IPS DF 6.9 (cell line): ENCODE results near the gene CRB2.

Source experiments
- DNase-seq: peaks from one replicate; pipeline ENCODE4 v3.0.0-alpha.2; 2013; ENCODE audit warnings: low read depth, low spot score
- H3K27ac ChIP-seq: one replicate; pipeline ENCODE4 v1.5.1; 2013; ENCODE audit warnings: low read length, control low read depth
- H3K27me3 ChIP-seq: 2 replicates; pipeline ENCODE4 v1.6.1; 2013; ENCODE audit warnings: mild to moderate bottlenecking, low read length; ENCODE audit not compliant: control insufficient read depth, insufficient read depth
- H3K36me3 ChIP-seq: 2 replicates; pipeline ENCODE4 v1.6.1; 2013; ENCODE audit warnings: low read length; ENCODE audit not compliant: control insufficient read depth, insufficient read depth
- H3K4me1 ChIP-seq: 2 replicates; pipeline ENCODE4 v1.6.1; 2013; ENCODE audit warnings: low read length; ENCODE audit not compliant: control insufficient read depth, insufficient read depth
- H3K4me3 ChIP-seq: 2 replicates; pipeline ENCODE4 v1.5.1; 2013; ENCODE audit warnings: mild to moderate bottlenecking, low read length
- H3K9me3 ChIP-seq: 2 replicates; pipeline ENCODE4 v1.6.1; 2013; ENCODE audit warnings: low read length, inconsistent platforms; ENCODE audit not compliant: control insufficient read depth, insufficient read depth
- WGBS: extraction: QIAGEN DNeasy Blood & Tissue Kit; methylation state at CpG from one replicate; pipeline ENCODE4 v1.1.7; 2013; ENCODE audit warnings: mixed read lengths, missing lambda C conversion rate; ENCODE audit not compliant: insufficient read length, insufficient coverage; 5-methylcytosine and 5-hydroxymethylcytosine counted together

Gene CRB2

DNA sequence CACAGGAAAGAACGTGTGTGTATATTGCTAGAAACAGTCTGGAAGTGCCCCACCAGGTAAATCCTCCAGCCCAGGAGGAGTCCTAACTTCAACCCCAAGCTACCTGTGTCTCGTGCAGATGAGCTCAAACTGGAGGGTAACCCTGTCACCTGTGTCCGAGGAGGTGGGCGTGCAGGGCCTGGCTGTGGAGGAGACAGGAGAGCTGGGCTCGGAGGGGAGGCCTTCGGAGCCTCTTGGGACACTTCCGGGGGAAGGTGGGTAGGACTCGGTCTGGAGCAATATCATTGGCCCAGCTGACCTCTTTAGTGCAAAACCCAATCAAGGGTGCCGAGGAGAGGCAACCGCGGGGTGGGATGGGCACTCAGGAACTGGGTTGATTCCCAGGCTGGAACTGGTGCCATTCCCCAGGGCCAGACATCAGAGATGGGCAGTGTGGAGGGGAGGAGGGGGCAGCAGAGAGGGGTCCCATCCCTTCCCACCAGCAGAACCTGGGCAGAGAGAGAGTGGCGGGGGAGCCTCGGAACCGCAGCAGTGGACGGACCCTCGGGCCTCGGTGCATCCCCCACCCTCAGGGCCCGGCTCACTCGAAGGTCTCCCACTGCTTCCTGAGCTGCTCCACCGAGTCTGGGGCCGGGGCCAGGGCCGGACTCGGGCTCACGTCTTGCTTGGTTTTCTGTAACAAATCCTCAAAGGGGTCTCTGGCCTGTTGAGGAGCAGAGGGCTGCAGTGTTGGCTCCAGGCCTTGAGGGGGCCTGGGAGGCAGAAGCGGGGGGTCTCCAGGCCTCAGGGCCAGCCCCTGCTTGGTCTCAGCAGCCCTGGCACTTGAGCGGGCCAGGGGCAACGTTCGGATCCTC, 25.1 kb downstream of the CRB2 start:
- H3K4me3 ChIP-seq: no peak overlapping the region
- WGBS: no CpG with 5 or more reads among the region's 28 CpGs
- H3K4me1 ChIP-seq: no peaks in the 10 kb centered on the region; the same call in 1 of the 2 replicates
- H3K9me3 ChIP-seq: no peaks in the 10 kb centered on the region
- no peak for DNase-seq
- peaks cover 2% of the 10 kb centered on the region; the same call in 1 of the 2 replicates for H3K36me3 ChIP-seq
- H3K27me3 ChIP-seq: no peaks in the 10 kb centered on the region
- no peak overlapping the region for H3K27ac ChIP-seq

GRCh38 chr9:123382653-123383511, 26.9 kb downstream of the CRB2 start:
- no peak overlapping the region for H3K27ac ChIP-seq
- no peaks in the 10 kb centered on the region; the same call in 1 of the 2 replicates for H3K4me1 ChIP-seq
- no peak overlapping the region for H3K4me3 ChIP-seq
- no peak for DNase-seq
- WGBS: no CpG with 5 or more reads among the region's 27 CpGs
- H3K27me3 ChIP-seq: no peaks in the 10 kb centered on the region
- no peaks in the 10 kb centered on the region; the same call in 1 of the 2 replicates for H3K36me3 ChIP-seq
- no peaks in the 10 kb centered on the region for H3K9me3 ChIP-seq

- Histone ChIP-seq H3K9me3 (no peaks in the 10 kb centered on the region), H3K36me3 (no peaks in the 10 kb centered on the region; the same call in 1 of the 2 replicates), H3K27ac (no peak overlapping the region), H3K4me3 (no peak overlapping the region), H3K4me1 (no peaks in the 10 kb centered on the region; the same call in 1 of the 2 replicates), H3K27me3 (no peaks in the 10 kb centered on the region)
- no peak for DNase-seq
- WGBS: no CpG with 5 or more reads among the region's 27 CpGs
Measured at GRCh38 chr9:123383512-123384170, 27.6 kb downstream of the CRB2 start.

- DNase-seq: no peak
- H3K9me3 ChIP-seq: no peaks in the 10 kb centered on the region
- H3K27me3 ChIP-seq: no peaks in the 10 kb centered on the region
- no peak overlapping the region for H3K27ac ChIP-seq
- H3K36me3 ChIP-seq: no peaks in the 10 kb centered on the region
- no CpG with 5 or more reads among the region's 14 CpGs for WGBS
- no peak overlapping the region for H3K4me3 ChIP-seq
- H3K4me1 ChIP-seq: peaks cover 2% of the 10 kb centered on the region; the same call in 1 of the 2 replicates
Measured at GRCh38 chr9:123387686-123388085, 31.7 kb downstream of the CRB2 start.

DNA sequence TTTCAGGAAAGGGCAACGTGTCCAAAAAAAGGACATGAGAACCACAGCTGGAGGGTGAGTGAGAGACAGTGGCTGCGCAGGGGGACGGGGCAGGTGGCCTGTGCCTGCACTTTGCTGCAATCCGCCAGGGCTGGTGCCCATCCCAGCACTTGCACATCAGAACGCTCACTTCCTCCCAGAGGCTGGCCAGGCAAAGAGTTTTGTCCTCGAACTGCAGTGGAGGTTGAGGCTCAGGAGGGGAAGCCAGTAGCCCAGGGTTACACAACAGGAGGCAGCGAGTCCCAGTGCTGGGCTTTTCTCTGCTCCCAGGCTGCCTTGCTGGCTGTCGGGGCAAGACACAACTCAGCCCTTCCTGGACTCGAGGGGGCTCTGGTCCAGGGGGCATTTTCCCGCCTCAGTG, 33.1 kb downstream of the CRB2 start:
- WGBS: no CpG with 5 or more reads among the region's 10 CpGs
- no peak overlapping the region for H3K4me3 ChIP-seq
- H3K36me3 ChIP-seq: no peaks in the 10 kb centered on the region
- no peak for DNase-seq
- H3K27ac ChIP-seq: no peak overlapping the region
- no peaks in the 10 kb centered on the region for H3K9me3 ChIP-seq
- H3K27me3 ChIP-seq: no peaks in the 10 kb centered on the region
- H3K4me1 ChIP-seq: peaks cover 2% of the 10 kb centered on the region; the same call in 1 of the 2 replicates

- H3K36me3 ChIP-seq: no peaks in the 10 kb centered on the region
- peaks cover 2% of the 10 kb centered on the region; the same call in 1 of the 2 replicates for H3K4me1 ChIP-seq
- H3K27me3 ChIP-seq: no peaks in the 10 kb centered on the region
- no peak for DNase-seq
- no peak overlapping the region for H3K27ac ChIP-seq
- H3K4me3 ChIP-seq: no peak overlapping the region
- no CpG with 5 or more reads among the region's 12 CpGs for WGBS
- H3K9me3 ChIP-seq: no peaks in the 10 kb centered on the region
Measured at GRCh38 chr9:123389698-123390097, 33.7 kb downstream of the CRB2 start.

DNA sequence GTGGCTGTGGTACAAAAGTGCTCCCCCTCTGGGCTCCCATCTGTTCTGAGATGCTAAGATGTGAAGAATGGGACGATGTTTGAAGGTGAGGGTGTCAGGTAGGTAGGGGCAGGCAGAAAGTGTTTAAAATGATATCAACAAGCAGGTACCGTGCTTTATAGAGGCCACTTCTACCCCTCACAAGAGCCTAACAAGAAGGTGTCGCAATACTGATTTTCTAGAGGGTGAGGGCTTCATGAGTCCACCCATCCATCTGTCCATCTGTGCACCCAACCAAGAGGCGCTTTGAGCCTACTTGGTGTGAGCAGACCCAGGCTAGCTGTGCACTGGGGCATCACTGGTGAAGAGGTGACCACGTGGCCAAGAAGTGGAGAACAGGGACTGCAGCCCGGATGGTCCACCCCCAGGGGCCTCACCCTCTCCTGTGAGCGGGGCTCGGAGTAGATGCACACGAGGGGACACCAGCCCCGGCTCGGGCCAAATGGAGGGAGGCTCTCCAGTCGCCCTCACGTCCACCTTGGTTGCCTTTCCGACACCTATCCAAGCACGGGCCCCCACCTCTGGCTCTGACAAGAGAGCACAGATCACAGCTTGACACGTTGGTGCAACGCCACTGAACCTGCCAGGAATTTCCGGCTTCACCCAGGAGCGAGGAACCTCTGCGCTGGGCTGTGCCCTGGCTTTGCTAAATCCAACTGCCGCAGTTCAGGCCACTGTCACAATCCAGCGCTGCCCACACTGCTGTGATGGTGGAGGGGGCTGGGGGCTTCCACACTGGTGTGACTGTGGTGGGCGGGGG, 34.5 kb downstream of the CRB2 start:
- Histone ChIP-seq H3K27me3 (no peaks in the 10 kb centered on the region), H3K9me3 (no peaks in the 10 kb centered on the region), H3K4me3 (no peak overlapping the region), H3K4me1 (peaks cover 2% of the 10 kb centered on the region; the same call in 1 of the 2 replicates), H3K27ac (no peak overlapping the region), H3K36me3 (no peaks in the 10 kb centered on the region)
- no CpG with 5 or more reads among the region's 23 CpGs for WGBS
- DNase-seq: no peak

DNA sequence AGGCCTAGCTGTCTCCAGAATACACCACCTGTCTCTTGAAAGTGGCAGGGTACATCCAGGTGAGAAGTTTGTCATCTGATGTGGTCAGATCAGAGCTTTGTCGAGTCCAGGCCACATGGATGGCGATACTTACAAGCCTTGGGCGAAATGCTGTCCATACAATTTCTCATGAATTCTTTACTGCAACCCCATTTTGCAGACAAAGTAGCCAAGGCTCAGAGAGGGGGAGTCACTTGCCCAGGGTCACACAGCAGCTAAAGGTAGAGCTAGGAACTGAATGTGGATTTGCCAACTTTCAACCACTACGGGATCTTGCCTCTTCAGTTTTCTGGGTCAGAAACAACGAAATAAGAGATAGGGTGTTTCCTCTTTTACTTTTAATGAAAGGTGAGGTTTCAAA, 35.2 kb downstream of the CRB2 start:
- no peak overlapping the region for H3K4me3 ChIP-seq
- no peaks in the 10 kb centered on the region for H3K27me3 ChIP-seq
- DNase-seq: no peak
- peaks cover 2% of the 10 kb centered on the region; the same call in 1 of the 2 replicates for H3K4me1 ChIP-seq
- H3K9me3 ChIP-seq: no peaks in the 10 kb centered on the region
- WGBS: no CpG with 5 or more reads among the region's 5 CpGs
- no peaks in the 10 kb centered on the region for H3K36me3 ChIP-seq
- no peak overlapping the region for H3K27ac ChIP-seq

DNA sequence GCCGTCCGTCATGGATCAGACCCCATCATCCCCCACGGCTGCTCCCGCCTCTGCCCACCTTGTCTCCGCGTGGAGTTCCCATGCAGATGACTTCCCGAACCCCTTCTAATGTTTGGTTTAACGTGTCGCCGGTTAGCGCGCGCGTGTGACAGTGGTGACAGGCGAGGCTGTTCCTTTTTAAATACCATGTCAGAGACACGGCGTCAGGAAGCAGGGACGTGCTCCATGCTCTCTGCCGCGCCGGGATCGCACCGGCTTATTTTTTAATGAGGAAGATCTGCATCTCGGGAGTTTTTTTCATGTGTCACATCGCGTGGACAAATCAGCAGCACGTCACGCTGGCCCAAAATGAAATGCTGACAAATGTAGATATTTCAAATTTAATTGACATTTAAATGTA, 35.9 kb downstream of the CRB2 start:
- Histone ChIP-seq H3K4me3 (no peak overlapping the region), H3K27ac (no peak overlapping the region), H3K9me3 (no peaks in the 10 kb centered on the region), H3K36me3 (no peaks in the 10 kb centered on the region), H3K27me3 (no peaks in the 10 kb centered on the region), H3K4me1 (peaks cover 2% of the 10 kb centered on the region; the same call in 1 of the 2 replicates)
- WGBS: no CpG with 5 or more reads among the region's 28 CpGs
- no peak for DNase-seq
